ENCODE measurements around the gene MAN1B1. TPM values are rescaled to one million over a fixed set of nuclear protein-coding genes. Genes with fewer than 3 reads are reported as not detected.

Gene MAN1B1
- total and polyA plus RNA-seq, 2 of the 4 experiments (the other 2 are of a cell fraction), result 28.7 to 55.1 TPM

DNA sequence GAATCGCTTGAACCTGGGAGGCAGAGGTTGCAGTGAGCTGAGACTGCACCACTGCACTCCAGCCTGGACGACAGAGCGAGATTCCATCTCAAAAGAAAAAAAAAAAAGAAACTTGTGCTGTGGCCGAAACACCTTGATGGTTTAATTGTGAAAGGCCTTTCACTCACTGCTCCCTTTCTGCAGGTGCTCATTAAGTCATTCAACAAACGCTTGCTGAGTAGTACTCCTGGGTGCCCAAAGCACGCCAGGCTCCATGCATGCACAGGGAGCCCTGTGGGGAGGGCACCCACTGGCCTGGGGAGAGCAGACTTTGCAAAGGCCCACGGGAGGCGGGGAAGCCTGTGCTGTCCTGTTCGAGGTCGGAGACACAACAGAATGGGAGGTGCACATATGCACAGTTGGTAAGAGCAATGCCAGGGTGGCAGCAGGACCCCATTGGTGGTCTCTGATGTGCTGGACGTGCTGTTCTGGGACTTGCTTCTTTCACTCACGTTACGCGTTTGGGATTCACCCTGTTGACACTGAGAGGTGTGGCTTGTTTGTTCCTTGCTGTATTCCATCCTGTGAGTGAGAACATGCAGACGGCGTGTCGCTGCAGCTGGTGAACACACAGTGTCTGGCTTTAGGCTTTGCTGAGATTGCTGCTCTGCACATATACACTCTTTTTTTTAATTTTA lies 29.9 kb upstream of the MAN1B1 start (continued):
- TF ChIP-seq, protein P1, sequence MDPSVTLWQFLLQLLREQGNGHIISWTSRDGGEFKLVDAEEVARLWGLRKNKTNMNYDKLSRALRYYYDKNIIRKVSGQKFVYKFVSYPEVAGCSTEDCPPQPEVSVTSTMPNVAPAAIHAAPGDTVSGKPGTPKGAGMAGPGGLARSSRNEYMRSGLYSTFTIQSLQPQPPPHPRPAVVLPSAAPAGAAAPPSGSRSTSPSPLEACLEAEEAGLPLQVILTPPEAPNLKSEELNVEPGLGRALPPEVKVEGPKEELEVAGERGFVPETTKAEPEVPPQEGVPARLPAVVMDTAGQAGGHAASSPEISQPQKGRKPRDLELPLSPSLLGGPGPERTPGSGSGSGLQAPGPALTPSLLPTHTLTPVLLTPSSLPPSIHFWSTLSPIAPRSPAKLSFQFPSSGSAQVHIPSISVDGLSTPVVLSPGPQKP (IDR thresholded peaks at IDR 0.05; ENCODE audit: borderline replicate concordance, low read depth, low read length), result no peak
- TF ChIP-seq MXI1 (IDR thresholded peaks at IDR 0.05; ENCODE audit: borderline replicate concordance, low read depth, low read length), result no peak
- TF ChIP-seq MAFK (IDR thresholded peaks at IDR 0.05; ENCODE audit: low read depth, low read length), result no peak
- no peak for TF ChIP-seq CEBPB (IDR thresholded peaks at IDR 0.05; ENCODE audit: low read depth, low read length)
- TF ChIP-seq FOS (IDR thresholded peaks at IDR 0.05; ENCODE audit: low read depth, low read length), result no peak
